SK-N-SH (cell line): Measurements from ENCODE around the gene PODNL1.

Source experiments
- CHD2 ChIP-seq: fragments of 150-350 bp; IDR thresholded peaks from 2 replicates; pipeline ENCODE4 v1.6.1; 2018; ENCODE audit warnings: low read length; ENCODE audit not compliant: partially characterized antibody
- CTCF ChIP-seq: fragments of 200-600 bp; sonication (generic); IDR thresholded peaks from 2 replicates; pipeline ENCODE4 v1.6.1; 2017; ENCODE audit warnings: antibody characterized with exemption, mild to moderate bottlenecking, moderate library complexity
- EZH2phosphoT487 ChIP-seq: fragments of 200-600 bp; sonication (generic); IDR thresholded peaks from 2 replicates; pipeline ENCODE4 v1.6.1; 2017; ENCODE audit warnings: low read depth, mixed run types, mild to moderate bottlenecking, antibody characterized with exemption, moderate library complexity, borderline replicate concordance
- RAD21 ChIP-seq: IDR thresholded peaks from 2 replicates; pipeline ENCODE4 v1.6.1; 2012; ENCODE audit warnings: mild to moderate bottlenecking, low read length
- RCOR1 ChIP-seq: fragments of 150-350 bp; IDR thresholded peaks from 2 replicates; pipeline ENCODE4 v1.6.1; 2017; ENCODE audit warnings: antibody characterized with exemption, low read length
- REST ChIP-seq: IDR thresholded peaks from 2 replicates; pipeline ENCODE4 v1.6.1; 2012; ENCODE audit warnings: mild to moderate bottlenecking, low read depth, low read length, moderate library complexity
- RFX5 ChIP-seq: IDR thresholded peaks from 2 replicates; pipeline ENCODE4 v1.6.1; 2012; ENCODE audit warnings: mild to moderate bottlenecking, improper control_type of control experiment, low read length
- SIN3A ChIP-seq: IDR thresholded peaks from 2 replicates; pipeline ENCODE4 v1.6.1; 2012; ENCODE audit warnings: low read depth, mild to moderate bottlenecking, low read length, moderate library complexity, borderline replicate concordance
- SMC3 ChIP-seq: IDR thresholded peaks from 2 replicates; pipeline ENCODE4 v1.6.1; 2012; ENCODE audit warnings: low read depth, low read length, improper control_type of control experiment
- TF ChIP-seq, protein P1 (sequence below): IDR thresholded peaks from 2 replicates; pipeline ENCODE4 v1.4.0; 2012; ENCODE audit warnings: low read depth, borderline replicate concordance

- no peak for TF ChIP-seq CTCF
- TF ChIP-seq RAD21, result no peak
- TF ChIP-seq SMC3, result no peak
- TF ChIP-seq RFX5, result no peak
- TF ChIP-seq, protein P1, sequence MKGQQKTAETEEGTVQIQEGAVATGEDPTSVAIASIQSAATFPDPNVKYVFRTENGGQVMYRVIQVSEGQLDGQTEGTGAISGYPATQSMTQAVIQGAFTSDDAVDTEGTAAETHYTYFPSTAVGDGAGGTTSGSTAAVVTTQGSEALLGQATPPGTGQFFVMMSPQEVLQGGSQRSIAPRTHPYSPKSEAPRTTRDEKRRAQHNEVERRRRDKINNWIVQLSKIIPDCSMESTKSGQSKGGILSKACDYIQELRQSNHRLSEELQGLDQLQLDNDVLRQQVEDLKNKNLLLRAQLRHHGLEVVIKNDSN, result no peak
- TF ChIP-seq CHD2, result no peak
- TF ChIP-seq RCOR1, result no peak
- TF ChIP-seq SIN3A, result no peak
- no peak for TF ChIP-seq EZH2phosphoT487
- no peak for TF ChIP-seq REST
Observed at GRCh38 chr19:13975870-13976269, 37.7 kb upstream of the PODNL1 start.
